Right lobe of liver (tissue), 4 donors: Measurements from ENCODE around the gene LRRC55.

Experiments
- POLR2A ChIP-seq: fragments of 450-650 bp; IDR thresholded peaks from one replicate; pipeline ENCODE4 v1.6.1; 2017; ENCODE audit warnings: antibody characterized with exemption, mild to moderate bottlenecking
- TF ChIP-seq, protein P1 (sequence below), 4 donors: fragments of 200-600 bp in 3 of 4; fragments of 450-650 bp in 1 of 4; IDR thresholded peaks; one replicate each; pipeline versions ENCODE4 v1.5.1 to v1.8.0; 2016 to 2022; ENCODE audit warnings: antibody characterized with exemption in 4 of 4, mild to moderate bottlenecking in 2 of 4
- donor health status: DM: no; HTN: no; CAD: no.
- donor health status: DM: no; HTN: no; CAD: no.
- donor health status: DM: no; HTN: yes; CAD: no.

DNA sequence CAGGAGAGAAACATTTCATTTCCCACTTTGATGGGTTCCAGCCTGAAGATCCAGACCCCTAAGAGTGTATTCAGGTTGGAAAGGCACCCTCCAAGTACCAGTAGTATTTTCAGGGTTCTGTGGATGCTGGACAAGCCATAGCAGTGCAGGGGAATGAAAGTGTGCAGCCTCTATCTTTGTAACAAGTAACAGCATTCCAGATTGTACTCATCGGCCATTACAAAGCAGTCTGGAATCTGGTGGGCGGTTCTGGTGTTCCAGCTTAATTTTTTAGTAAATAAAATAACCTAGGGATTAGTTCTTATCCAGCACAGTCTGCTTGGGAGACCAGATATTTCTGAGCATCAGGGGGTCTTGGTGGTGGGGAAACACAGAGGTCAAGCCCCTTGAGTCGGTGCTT is 32.7 kb downstream of the LRRC55 start:
- TF ChIP-seq, protein P1, sequence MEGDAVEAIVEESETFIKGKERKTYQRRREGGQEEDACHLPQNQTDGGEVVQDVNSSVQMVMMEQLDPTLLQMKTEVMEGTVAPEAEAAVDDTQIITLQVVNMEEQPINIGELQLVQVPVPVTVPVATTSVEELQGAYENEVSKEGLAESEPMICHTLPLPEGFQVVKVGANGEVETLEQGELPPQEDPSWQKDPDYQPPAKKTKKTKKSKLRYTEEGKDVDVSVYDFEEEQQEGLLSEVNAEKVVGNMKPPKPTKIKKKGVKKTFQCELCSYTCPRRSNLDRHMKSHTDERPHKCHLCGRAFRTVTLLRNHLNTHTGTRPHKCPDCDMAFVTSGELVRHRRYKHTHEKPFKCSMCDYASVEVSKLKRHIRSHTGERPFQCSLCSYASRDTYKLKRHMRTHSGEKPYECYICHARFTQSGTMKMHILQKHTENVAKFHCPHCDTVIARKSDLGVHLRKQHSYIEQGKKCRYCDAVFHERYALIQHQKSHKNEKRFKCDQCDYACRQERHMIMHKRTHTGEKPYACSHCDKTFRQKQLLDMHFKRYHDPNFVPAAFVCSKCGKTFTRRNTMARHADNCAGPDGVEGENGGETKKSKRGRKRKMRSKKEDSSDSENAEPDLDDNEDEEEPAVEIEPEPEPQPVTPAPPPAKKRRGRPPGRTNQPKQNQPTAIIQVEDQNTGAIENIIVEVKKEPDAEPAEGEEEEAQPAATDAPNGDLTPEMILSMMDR (IDR thresholded peaks at IDR 0.05): no peak
- TF ChIP-seq POLR2A: no peak
